Embryonic facial prominence (tissue), 1 donor: ENCODE data around the gene LEAP2.
"Not testable (repeated sequence)": the region's sequence is repeated elsewhere in the genome, so short reads cannot be mapped to it uniquely, and the experiment has no call there.

Experiments used
- DNase-seq: peaks from one replicate; pipeline ENCODE4 v3.0.0-alpha.2; 2016; ENCODE audit errors: extremely low spot score

LEAP2 gene

DNA sequence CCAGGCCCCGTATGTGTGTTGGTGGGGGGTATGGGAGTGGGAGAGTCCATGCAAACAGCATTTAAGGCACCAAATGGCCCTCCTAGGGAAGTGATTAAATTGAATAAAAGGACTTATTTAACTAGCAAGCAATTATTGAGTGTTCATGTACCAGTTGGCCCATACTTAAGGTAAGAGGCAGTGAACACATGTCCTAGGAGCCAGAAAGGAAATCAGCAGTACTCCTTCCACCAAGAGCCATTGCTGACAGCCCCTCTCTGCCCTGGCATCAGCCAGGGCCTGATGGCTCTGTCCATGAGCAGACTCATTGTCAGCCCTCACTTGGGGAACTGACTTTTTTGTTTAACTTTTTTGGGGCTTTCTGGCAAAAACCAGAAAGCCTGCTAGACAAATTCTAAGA is 32.6 kb upstream of the LEAP2 start:
- no peak for DNase-seq

DNA sequence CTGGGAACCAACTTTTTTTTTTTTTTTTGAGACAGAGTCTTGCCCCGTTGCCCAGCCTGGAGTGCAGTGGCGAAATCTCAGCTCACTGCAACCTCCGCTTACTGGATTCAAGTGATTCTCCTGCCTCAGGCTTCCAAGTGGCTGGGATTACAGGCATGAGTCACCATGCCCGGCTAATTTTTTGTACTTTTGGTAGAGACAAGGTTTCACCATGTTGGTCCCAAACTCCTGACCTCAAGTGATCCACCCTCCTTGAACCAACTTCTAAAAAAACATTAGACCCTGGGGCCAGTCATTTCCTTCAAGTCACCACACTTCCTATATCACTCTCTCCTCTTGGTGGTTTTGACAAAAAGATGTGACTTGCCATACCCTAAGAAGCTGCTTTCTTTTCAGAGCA is 32.2 kb upstream of the LEAP2 start:
- no peak for DNase-seq

- no peak for DNase-seq
Observed at GRCh38 chr5:132848270-132848669, 25.2 kb upstream of the LEAP2 start.

DNA sequence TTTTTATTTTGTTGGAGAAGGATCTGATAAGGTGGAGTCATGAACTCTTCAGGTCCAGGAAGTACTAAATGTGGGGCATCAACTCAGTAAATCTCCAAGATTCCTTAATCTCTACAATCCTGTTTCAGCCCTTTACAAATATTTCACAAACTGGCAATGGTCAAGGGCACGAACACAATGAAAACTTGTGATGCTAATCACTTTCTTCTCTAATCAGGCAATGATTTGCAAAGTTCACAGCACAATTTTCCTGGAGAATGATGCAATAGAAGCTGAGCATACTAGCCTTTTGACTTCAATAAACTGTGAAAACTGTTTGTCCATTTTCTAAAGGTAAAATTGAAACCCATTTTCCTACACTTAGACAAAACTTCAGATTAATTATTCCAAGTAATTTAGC is 24.1 kb upstream of the LEAP2 start:
- DNase-seq: no peak

DNA sequence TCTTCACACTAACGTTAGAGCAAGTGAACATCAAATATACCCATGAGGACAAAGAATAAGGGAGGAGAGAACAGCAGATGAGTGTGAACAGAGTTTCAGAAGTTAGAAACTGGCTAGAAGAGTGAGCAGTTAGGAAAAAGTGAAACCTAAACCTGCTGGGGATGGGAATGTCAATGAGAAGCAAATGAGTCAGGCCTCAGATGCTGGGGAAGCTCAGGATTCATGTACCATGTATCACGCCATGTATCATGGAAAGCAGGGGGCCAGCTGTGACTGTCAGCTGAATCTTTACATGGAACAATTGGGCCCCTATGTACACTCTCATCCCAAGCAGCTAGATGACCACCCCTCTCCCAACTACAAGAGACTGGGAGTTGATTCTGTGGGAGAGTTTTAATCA is 23.4 kb upstream of the LEAP2 start:
- no peak for DNase-seq

DNA sequence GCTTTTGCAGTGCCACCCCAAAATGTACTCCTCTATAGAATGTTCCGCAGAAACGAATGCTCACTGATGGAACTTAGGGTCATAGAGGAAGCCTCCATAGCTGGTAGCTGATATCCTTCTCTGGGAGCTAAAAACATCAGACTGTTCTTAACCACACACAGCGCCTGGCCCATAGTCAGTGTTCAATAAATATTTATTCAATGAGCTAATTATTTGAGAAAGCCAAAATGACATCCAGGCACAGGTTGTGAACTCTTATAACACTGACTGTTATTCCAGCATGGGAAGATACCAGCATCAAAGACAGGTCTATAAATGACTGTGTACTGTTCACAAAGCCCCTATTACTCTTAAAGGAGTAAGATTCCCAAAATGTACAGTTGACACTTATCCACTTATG is 20.1 kb upstream of the LEAP2 start:
- DNase-seq: no peak

DNA sequence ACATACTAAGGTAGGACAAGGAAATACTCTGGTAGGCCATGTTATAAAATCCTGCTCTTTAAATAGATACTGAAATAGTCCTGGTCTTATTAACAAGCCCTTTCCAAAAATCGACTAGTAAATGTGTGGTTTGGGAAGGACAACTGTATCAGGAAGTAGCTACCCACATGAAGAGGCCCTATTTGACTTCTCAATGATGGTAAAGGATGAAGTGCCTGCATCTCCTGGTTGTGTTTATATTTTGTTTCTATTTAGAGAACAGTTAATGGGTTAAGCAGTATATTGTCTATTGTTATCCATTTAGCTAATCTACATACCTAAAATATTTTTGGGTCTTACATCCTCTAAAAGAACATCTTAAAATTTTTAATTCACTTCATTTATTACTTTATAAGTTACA is 19.7 kb upstream of the LEAP2 start:
- no peak for DNase-seq

- no peak for DNase-seq
Observed at GRCh38 chr5:132854301-132854700, 19.2 kb upstream of the LEAP2 start.

DNA sequence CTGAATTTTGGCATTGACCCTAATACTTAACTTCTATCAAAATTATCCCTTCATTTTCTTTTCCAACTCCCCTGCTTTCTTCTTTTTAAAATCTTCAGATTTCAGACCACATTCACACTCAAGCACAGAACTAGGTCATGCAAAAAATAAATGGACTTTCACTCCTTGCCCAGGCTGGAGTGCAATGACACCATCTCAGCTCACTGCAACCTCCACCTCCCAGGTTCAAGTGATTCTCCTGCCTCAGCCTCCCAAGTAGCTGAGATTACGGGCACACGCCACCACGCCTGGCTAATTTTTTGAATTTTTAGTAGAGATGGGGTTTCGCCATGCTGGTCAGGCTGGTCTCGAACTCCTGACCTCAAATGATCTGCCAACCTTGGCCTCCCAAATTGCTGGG is 18.5 kb upstream of the LEAP2 start:
- not testable (repeated sequence) for DNase-seq

DNA sequence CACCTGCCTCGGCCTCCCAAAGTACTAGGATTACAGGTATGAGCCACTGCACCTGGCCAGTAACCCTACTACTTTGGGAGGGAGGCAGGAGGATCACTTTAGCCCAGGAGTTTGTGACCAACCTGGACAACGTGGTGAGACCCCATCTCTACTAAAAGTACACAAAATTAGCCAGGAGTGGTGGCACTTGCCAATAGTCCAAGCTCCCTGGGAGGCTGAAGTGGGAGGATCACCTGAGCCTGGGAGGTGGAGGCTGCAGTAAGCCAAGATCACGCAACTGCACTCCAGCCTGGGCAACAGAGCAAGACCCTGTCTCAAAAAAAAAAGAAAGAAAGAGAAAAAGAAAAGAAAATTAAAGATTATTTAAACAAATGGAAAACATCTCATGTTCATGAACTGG is 17.5 kb upstream of the LEAP2 start:
- no peak for DNase-seq

DNA sequence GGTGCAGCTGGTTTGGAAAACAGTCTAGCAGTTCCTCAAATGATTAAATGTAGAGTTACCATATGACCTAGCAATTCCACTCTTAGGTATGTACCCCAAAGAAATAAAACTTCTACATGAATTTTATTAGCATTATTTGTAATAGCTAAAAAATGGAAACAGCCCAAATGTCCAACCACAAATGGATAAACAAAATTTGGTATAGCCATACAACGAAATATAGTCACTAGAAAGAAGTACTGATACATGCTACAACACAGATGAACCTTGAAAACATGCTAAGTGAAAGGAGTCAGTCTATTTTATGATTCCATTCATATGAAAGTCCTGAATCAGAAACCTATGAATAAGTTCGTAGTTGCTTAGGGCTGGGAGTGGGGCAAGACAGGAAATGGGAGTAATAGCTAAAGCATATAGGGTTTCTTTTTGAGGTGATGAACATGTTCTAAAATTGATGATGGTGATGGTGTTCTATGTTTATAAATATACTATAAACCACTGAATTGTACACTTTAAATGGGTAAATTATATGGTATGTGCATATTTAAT is 13.5 kb upstream of the LEAP2 start:
- DNase-seq: no peak

DNA sequence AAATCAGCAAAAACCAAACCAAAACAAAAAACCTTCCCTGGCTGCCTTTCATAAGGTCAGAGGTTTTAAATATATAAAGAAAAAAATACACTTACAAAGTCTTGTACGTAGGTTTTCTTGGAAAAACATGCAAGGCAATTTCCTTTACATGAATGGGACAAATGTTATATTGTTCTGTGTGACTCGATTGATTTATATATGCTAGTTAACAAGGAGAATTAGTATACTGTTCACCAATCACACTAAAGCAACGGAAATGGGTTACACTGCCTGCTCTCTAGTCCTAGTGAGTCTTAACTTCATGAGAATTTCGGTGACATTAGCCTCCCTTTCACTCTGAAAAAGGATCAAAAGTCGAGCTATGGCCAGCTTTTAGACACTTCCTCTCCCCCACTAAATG is 12.7 kb upstream of the LEAP2 start:
- DNase-seq: no peak

- DNase-seq: no peak
Observed at GRCh38 chr5:132865668-132866341, 7.7 kb upstream of the LEAP2 start.

- DNase-seq: peak; percentile 98
Observed at GRCh38 chr5:132866342-132867045, 7.0 kb upstream of the LEAP2 start, which contains the start of the genes GDF9 and UQCRQ. Gene GDF9, minus strand, starts transcription at chr5:132866469. Its CDS starts 1,936 bp downstream, at chr5:132864533. Gene UQCRQ, plus strand, starts transcription at chr5:132866642. Its CDS starts 240 bp downstream, at chr5:132866882.

GRCh38 chr5:132867046-132867451 is 6.4 kb upstream of the LEAP2 start:
- no peak for DNase-seq

DNA sequence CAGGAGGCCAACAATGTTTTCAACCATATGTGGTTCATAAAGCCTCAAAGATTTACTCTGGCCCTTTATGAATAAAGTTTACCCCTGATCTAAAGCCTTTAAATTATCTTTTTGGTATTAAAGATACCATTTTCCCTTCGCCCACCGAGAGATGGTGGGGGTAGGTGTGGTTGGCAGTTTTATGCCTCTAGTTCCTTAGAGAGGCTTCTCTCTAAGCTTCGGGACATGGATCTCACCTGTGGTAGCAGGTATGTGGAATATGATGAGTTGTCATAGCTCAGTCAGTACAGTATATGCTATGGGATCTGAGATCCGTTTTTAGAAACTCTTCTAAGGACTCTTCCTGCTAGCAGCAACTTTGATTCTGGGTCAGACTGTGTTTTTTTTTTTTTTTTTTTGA is 4.7 kb upstream of the LEAP2 start:
- no peak for DNase-seq

- no peak for DNase-seq
Observed at GRCh38 chr5:132870801-132871200, 2.7 kb upstream of the LEAP2 start.

- no peak for DNase-seq
Observed at GRCh38 chr5:132871459-132872284, 1.8 kb upstream of the LEAP2 start.

DNA sequence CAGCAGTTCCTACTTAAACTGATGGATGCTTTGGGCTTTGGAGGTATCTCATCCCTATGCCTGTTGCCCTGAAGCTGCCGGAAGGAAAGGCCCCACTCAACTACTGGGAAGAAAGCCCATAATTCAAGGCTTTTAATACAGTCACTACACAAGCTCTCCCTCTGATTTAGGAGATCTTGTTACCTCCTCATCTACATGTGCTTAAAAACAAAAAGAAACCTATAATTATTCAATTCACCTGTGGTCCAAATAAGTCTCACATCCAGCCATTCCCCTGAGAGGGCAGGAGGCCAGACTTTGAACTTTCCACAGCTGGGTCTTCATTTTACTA is 715 bp upstream of the LEAP2 start:
- DNase-seq: no peak

- DNase-seq: no peak
Observed at GRCh38 chr5:132873930-132874271, 433 bp downstream of the LEAP2 start.

DNA sequence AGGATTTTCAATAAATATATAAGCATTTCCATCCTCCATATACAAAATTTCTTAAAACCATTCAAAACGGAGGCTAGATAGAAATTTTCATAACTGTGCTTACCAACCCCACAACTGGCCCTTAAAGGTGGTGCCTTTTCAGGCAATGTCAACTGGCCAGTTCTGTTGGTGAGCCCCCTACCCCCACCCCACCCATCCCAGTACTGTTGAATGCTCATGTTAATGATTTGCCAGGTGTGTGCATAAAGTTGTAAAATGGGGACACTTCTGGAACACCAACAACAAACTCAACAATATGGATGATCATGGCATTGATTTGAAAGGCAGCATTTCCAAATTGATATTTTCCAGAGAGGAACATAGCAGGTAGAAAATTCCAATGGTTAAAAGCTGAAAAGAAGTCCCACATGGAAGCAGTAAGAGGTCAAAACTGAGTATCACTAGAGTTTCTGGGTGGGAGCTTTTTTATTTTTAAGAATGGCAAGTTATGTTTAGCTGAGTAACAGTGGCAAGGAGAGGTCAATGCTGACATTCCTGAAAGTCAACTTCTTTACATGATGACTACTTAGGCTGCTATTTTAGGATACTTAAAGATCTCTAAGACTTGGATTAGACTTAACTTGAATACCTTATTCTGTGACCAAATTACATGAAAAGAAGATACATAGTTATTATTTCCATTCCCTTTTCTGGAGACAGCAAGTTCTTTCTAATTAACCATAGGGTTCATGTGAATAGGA is 2.7 kb downstream of the LEAP2 start:
- no peak for DNase-seq

GRCh38 chr5:132877466-132877865 is 4.0 kb downstream of the LEAP2 start:
- DNase-seq: no peak
